Activated CD4-positive, alpha-beta memory T cell treated with anti-CD3 and anti-CD28 coated beads for 36 hours (primary cell): ENCODE results near the gene LDLR. TPM values are rescaled to one million over a fixed set of nuclear protein-coding genes. Genes with fewer than 3 reads are reported as not detected.
"Not testable (repeated sequence)": the region's sequence is repeated elsewhere in the genome, so short reads cannot be mapped to it uniquely, and the experiment has no call there.

Experiments
- CTCF ChIA-PET: fragments of 350-600 bp; sonication (Branson Sonifier 250); formaldehyde crosslinking; loops from one replicate; lab custom pipeline; 2021; ENCODE audit warnings: antibody characterized with exemption, inconsistent platforms; lab: Charles Lee
- POLR2A ChIA-PET: fragments of 350-600 bp; sonication (Branson Sonifier 250); formaldehyde crosslinking; loops from one replicate; lab custom pipeline; 2021; ENCODE audit warnings: antibody characterized with exemption; lab: Charles Lee
- DNase-seq: peaks from one replicate; pipeline ENCODE4 v3.0.0-alpha.2; 2020
- H3K27ac Mint-ChIP-seq: one replicate; pipeline ENCODE4 v1.8.0; 2021; ENCODE audit warnings: mixed read lengths
- H3K27me3 Mint-ChIP-seq: one replicate; pipeline ENCODE4 v1.8.0; 2021; ENCODE audit warnings: mixed read lengths
- H3K36me3 Mint-ChIP-seq: one replicate; pipeline ENCODE4 v1.8.0; 2021; ENCODE audit warnings: mixed read lengths
- H3K4me1 Mint-ChIP-seq: one replicate; pipeline ENCODE4 v1.8.0; 2021; ENCODE audit warnings: low read depth, mixed read lengths
- H3K4me3 Mint-ChIP-seq: one replicate; pipeline ENCODE4 v1.8.0; 2021; ENCODE audit warnings: mild to moderate bottlenecking, mixed read lengths
- H3K9me3 Mint-ChIP-seq: one replicate; pipeline ENCODE4 v1.8.0; 2021; ENCODE audit warnings: mixed read lengths
- intact Hi-C: fragments of 100-400 bp; cut with micrococcal nuclease; formaldehyde crosslinking; loops from one replicate; pipeline ENCODE4 v1.15.1; 2023
- total RNA-seq, 2 experiments: library from RNA; stranded (reverse); gene quantifications; one replicate each; pipeline ENCODE4 v1.2.3, GENCODE V29; 2021

LDLR gene
- total RNA-seq, 2 experiments from 2014 or later: 71.3 to 81.6 TPM

DNA sequence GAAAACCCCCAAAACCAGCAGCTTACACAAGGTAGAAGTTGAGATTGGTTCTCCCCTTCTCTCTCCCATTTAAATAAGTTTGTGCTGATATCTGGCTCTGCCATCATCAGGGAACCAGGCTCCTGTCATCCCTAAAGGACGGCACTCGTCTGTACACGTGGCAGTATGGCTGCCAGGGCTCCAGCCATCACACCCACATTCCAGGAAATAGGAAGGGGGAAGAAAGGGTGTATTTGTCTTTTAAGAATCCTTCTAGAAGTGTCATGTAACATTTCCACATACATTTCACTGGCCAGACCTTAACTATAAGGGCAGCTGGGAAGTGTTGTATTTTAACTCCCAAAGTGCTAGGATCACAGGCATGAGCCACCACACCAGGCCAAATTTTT is 56.3 kb downstream of the LDLR start:
- no peak for DNase-seq
- CTCF ChIA-PET: no interaction called here
- no peak overlapping the region for H3K27ac Mint-ChIP-seq
- no peak overlapping the region for H3K4me3 Mint-ChIP-seq
- H3K4me1 Mint-ChIP-seq: no peaks in the 10 kb centered on the region
- H3K9me3 Mint-ChIP-seq: peaks cover 5% of the 10 kb centered on the region
- intact Hi-C loops: no loop called here
- H3K27me3 Mint-ChIP-seq: no peaks in the 10 kb centered on the region
- POLR2A ChIA-PET: no interaction called here
- peaks cover 22% of the 10 kb centered on the region for H3K36me3 Mint-ChIP-seq

DNA sequence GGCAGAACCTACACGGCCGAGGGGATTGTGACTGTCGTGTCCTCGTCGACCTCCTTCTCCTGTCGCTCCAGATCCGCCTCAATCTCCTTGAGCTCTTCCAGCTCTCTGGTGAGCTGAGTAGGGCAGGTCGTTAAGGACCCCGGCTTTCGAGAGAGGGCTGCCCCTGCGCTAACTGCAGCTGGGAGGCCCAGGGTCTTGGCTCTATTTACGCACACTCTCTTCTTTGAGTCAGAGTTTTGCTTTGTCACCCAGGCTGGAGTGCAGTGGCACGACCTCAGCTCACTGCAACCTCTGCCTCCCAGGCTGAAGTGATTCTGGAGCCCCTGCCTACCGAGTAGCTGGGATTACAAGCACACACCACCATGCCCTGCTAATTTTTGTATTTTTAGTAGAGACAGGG is 58.7 kb downstream of the LDLR start:
- POLR2A ChIA-PET: no interaction called here
- peaks cover 29% of the 10 kb centered on the region for H3K36me3 Mint-ChIP-seq

DNA sequence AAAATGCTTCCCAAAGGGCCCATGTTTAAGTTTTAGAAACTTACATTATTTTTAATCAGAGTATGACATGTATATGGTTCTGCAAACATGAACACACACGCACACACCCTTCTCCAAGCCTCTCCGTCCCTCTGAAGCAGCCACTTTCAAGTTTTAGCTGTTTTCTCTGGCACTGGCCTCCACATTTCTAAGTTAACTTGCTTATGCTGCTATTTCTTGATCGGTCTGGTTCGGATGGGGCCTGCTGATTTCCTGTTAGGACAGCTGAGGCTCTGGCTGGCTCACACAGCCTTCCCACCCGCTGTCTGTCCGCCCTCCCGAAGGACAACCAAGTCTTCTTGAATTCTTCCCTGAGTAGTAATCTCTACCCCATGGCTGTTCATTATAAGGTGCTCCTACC is 61.9 kb downstream of the LDLR start:
- Mint-ChIP-seq H3K27ac (no peak overlapping the region), H3K27me3 (no peaks in the 10 kb centered on the region), H3K4me1 (peaks cover 9% of the 10 kb centered on the region), H3K36me3 (peaks cover 26% of the 10 kb centered on the region), H3K9me3 (no peaks in the 10 kb centered on the region), H3K4me3 (no peak overlapping the region)
- POLR2A ChIA-PET: no interaction called here
- DNase-seq: no peak
- CTCF ChIA-PET: interaction anchor here (2.2 kb wide), 1 partner anchor 25 kb away, joined by 5 read pairs; no protein-coding TSS in a partner anchor
- intact Hi-C loops: no loop called here

More for the DNA sequence above, 58.7 kb downstream of the LDLR start:
- intact Hi-C loops: no loop called here
- Mint-ChIP-seq H3K27ac (no peak overlapping the region), H3K9me3 (peaks cover 5% of the 10 kb centered on the region), H3K4me3 (no peak overlapping the region), H3K4me1 (no peaks in the 10 kb centered on the region), H3K27me3 (no peaks in the 10 kb centered on the region)
- no peak for DNase-seq
- CTCF ChIA-PET: no interaction called here

DNA sequence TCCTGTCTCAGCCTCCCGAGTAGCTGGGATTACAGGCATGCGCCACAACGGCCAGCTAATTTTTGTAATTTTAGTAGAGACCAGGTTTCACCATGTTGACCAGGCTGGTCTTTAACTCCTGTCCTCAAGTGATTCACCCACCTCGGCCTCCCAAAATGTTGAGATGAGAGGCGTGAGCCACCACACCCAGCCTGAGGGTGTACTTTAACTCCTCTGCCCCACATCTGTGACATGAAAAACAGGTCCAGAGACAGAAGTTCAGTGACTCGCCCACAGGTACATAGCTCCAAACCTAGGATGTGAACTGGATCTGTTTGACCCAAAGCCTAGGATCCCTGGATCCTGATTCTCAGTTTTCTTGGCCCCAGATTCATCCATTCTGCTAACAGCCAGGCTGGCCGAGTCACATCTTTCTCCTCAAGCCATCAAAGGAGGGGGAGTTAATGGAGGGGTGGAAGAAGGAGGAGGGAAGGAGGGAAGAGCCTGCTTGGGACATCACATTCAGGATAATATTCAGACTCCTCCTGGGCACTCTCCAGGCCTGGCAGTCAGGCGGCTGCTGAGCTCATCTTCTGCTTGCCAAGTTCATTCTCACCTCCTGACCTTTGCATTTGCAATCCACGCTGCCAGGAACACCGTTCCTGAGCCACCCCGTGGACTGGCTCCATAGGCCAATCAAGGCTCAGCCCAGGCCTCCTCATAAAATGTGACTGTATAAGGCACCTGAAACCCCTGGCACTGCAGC is 63.2 kb downstream of the LDLR start:
- H3K9me3 Mint-ChIP-seq: no peaks in the 10 kb centered on the region
- POLR2A ChIA-PET: no interaction called here
- no peak overlapping the region for H3K27ac Mint-ChIP-seq
- peaks cover 22% of the 10 kb centered on the region for H3K36me3 Mint-ChIP-seq
- no peaks in the 10 kb centered on the region for H3K27me3 Mint-ChIP-seq
- H3K4me1 Mint-ChIP-seq: peaks cover 11% of the 10 kb centered on the region
- CTCF ChIA-PET: interaction anchor here (0.8 to 2.2 kb wide), 2 partner anchors 15 to 27 kb away, joined by 3 to 5 read pairs; no protein-coding TSS in a partner anchor
- intact Hi-C loops: no loop called here
- no peak for DNase-seq
- no peak overlapping the region for H3K4me3 Mint-ChIP-seq

DNA sequence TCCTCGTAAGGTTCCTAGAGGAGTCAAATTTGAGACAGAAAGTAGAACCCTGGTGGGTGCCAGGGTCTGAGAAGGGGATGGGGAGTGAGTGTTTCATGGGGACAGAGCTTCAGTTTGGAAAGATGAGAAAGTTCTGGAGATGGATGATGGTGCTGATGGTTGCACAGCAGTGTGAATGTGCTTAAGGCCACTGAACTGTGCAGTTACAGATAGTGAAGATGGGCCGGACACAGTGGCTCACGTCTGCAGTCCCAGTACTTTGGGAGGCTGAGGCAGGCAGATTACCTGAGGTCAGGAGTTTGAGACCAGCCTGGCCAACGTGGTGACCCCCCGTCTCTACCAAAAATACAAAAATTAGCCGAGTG is 65.4 kb downstream of the LDLR start:
- no peaks in the 10 kb centered on the region for H3K27me3 Mint-ChIP-seq
- ChIA-PET POLR2A (interaction anchor here (0.5 to 0.9 kb wide), 3 partner anchors 199 to 1479 kb away, joined by 3 to 4 read pairs (median 4); no protein-coding TSS in a partner anchor), CTCF (interaction anchor here (0.6 to 2.0 kb wide), 4 partner anchors 17 to 1480 kb away, joined by 3 to 5 read pairs (median 4); no protein-coding TSS in a partner anchor)
- intact Hi-C loops: loop anchor here (1.0 to 5.0 kb wide), 3 partner anchors 16 to 62 kb away; partner anchors contain the start of gene KANK2
- H3K4me1 Mint-ChIP-seq: peaks cover 11% of the 10 kb centered on the region
- no peaks in the 10 kb centered on the region for H3K9me3 Mint-ChIP-seq
- H3K27ac Mint-ChIP-seq: peak overlapping the region; percentile 24
- peaks cover 14% of the 10 kb centered on the region for H3K36me3 Mint-ChIP-seq
- DNase-seq: no peak
- peak overlapping the region; percentile 81 for H3K4me3 Mint-ChIP-seq

DNA sequence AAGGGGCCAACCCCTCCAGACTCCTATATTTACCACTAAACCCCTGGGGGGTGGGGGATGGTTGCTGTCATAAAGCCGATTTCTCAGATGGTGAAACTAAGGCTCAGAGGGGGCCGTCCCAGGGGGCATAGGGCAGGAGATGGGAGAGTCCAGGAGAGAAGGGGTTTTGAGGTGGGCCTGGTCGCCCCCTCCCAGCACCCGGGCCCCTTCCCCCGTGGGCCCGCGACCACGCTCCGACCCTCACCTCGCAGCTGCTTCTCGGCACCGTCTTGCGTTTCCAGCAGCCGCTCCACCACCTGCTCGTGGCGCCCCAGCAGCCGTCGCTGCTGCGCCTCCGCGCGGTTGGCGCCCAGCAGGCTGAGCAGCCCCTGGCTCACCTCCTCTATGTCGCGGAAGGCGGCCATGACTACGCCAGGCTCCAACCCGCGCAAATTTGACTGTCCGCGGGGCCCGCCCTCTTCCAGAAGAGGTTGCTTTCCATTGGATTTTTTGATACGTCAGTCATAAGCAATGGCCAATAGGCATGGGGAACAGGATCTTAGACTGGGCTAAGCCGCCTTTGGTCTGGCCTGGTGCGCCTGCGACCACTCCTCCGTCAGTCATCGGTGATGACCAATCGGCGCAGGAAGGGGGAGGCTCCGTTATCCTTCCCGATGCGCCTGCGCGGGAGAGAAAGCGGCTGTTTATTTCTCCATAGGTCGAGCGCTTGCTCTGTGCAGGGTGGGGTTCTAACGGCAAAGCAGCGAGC is 66.3 kb downstream of the LDLR start, which contains the start of gene SPC24:
Gene SPC24 (minus strand): TSS at position 410 of the 748 bp plus-strand sequence. CDS start 6 bp downstream, at position 404.
- ChIA-PET POLR2A (interaction anchor here (0.5 to 1.4 kb wide), 6 partner anchors 9 to 1478 kb away, joined by 3 to 5 read pairs (median 3); no protein-coding TSS in a partner anchor), CTCF (interaction anchor here (0.7 to 2.0 kb wide), 2 partner anchors 18 to 327 kb away, joined by 3 to 5 read pairs; no protein-coding TSS in a partner anchor)
- Mint-ChIP-seq H3K4me3 (peak within 1 kb of the TSS; percentile 81), H3K27ac (peak within 1 kb of the TSS; percentile 79), H3K4me1 (peaks cover 11% of the 10 kb centered on the region), H3K36me3 (peaks cover 14% of the 10 kb centered on the region), H3K27me3 (no peaks in the 10 kb centered on the region), H3K9me3 (peaks cover 4% of the 10 kb centered on the region)
- DNase-seq: peak; percentile 96
- intact Hi-C loops: loop anchor here (1.0 to 5.0 kb wide), 3 partner anchors 17 to 63 kb away; partner anchors contain the start of gene KANK2

DNA sequence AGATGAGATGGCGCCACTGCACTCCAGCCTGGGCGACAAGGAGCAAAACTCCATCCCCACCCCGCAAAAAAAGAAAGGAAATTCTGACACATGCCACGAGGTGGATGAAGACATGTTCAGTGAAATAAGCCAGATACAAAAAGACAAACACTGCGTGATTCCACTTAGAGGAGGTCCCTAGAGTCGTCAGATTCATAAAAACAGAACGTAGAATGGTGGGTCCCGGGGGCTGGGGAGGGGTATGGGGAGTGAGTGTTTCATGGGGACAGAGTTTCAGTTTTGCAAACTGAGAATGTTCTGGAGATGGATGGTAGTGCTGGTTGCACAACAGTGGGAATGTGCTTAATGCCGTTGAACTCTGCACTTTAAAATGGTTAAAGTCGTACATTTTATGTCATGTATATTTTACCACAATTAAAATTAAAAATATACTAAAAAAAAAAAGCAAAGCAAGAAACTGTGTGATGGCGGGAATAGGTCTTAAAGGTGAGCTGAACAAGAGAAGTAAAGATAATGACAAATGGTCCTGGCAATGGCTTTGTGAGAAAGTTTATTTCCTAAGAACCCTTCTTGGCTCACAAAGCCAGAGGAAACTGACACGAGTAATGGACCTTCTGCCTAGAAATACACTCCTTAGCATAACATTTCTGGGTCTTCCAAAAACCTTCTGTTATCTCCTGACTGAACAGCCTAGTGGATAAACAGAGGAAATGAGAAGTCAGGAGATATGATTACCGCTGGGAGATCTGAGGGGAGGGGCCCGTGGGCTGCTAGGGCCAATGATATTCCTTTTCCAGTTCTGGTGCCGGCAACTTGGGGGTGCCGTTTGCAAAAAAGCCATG is 70.6 kb downstream of the LDLR start:
- POLR2A ChIA-PET: interaction anchor here (0.6 kb wide), 1 partner anchor 11 kb away, joined by 3 read pairs; no protein-coding TSS in a partner anchor
- Mint-ChIP-seq H3K27me3 (no peaks in the 10 kb centered on the region), H3K4me3 (no peak overlapping the region), H3K4me1 (peaks cover 2% of the 10 kb centered on the region), H3K36me3 (peaks cover under 1% of the 10 kb centered on the region), H3K27ac (no peak overlapping the region), H3K9me3 (peaks cover 4% of the 10 kb centered on the region)
- intact Hi-C loops: loop anchor here (5.0 kb wide), 2 partner anchors 37 to 68 kb away; partner anchors contain the start of gene KANK2
- CTCF ChIA-PET: interaction anchor here (1.3 kb wide), 1 partner anchor 83 kb away, joined by 4 read pairs; no protein-coding TSS in a partner anchor
- no peak for DNase-seq

DNA sequence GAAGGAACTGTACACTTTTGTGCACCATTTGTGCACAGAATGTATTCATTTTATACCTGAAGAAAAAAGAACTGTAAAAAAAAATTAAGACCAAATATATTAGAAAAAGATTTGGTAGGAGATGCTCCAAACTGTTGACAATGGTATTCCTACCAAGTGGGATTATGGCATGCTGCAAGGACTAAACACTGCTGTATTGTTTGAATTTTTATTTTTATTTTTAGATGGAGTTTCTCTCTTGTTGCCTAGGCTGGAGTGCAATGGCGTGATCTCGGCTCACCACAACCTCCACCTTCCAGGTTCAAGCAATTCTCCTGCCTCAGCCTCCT is 71.1 kb downstream of the LDLR start:
- ChIA-PET CTCF (interaction anchor here (1.3 kb wide), 1 partner anchor 83 kb away, joined by 4 read pairs; no protein-coding TSS in a partner anchor), POLR2A (interaction anchor here (0.6 kb wide), 1 partner anchor 12 kb away, joined by 3 read pairs; no protein-coding TSS in a partner anchor)
- DNase-seq, H3K27ac Mint-ChIP-seq, H3K27me3 Mint-ChIP-seq, H3K4me1 Mint-ChIP-seq, H3K4me3 Mint-ChIP-seq, H3K9me3 Mint-ChIP-seq, H3K36me3 Mint-ChIP-seq, intact Hi-C loops: not testable (repeated sequence)

DNA sequence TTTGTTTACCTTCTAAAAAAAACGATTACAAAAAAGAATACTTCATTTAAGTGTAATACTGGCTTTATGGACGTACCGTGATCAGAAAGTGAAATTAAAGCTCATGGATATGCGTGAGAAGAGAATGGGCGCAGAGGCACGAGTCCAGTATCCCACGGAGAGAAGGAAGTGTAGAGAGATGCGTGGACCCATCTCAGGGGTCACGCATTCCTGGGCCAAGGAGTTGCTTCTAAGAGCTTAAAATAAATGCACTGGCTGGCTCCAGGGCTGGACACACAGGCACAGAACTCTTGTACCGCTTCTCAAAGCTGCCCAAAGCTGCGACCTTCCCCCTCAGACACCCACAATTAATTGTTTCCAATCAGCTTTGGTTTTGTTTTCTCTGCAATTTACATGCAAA is 75.0 kb downstream of the LDLR start:
- Mint-ChIP-seq H3K4me3 (no peak overlapping the region), H3K4me1 (no peaks in the 10 kb centered on the region), H3K9me3 (peaks cover 4% of the 10 kb centered on the region), H3K36me3 (no peaks in the 10 kb centered on the region), H3K27ac (no peak overlapping the region), H3K27me3 (no peaks in the 10 kb centered on the region)
- POLR2A ChIA-PET: no interaction called here
- intact Hi-C loops: no loop called here
- no peak for DNase-seq
- CTCF ChIA-PET: interaction anchor here (1.0 kb wide), 1 partner anchor 38 kb away, joined by 3 read pairs; no protein-coding TSS in a partner anchor

DNA sequence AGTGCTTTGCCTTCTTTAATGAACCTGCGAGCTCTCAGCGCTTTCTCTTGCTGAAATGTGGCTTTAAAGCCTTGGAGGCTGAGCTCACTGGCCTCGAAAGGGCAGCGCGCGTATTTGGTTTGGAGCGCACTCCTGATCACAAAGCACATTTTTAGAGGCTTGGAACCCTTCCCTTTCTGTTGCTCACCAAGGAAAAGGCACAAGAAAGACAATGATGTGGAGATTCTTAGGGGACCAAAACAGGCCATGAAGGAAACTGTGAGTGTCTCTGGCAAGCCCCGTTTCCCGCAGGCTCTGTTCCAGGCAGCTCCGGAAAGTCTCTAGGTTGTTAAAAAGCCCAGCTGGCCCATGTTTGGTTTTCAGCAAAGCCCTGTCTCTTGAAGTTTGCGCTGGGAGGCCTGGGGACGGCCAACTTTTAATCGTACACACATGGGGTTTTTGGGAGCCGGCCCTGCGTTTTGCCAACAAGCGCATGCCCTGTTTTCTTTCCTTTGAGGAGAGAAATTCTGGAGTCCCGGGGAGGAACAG is 75.7 kb downstream of the LDLR start:
- no peak for DNase-seq
- peaks cover 3% of the 10 kb centered on the region for H3K9me3 Mint-ChIP-seq
- no peak overlapping the region for H3K27ac Mint-ChIP-seq
- no peaks in the 10 kb centered on the region for H3K27me3 Mint-ChIP-seq
- no peaks in the 10 kb centered on the region for H3K36me3 Mint-ChIP-seq
- ChIA-PET POLR2A (no interaction called here), CTCF (interaction anchor here (1.0 kb wide), 1 partner anchor 38 kb away, joined by 3 read pairs; no protein-coding TSS in a partner anchor)
- no peak overlapping the region for H3K4me3 Mint-ChIP-seq
- intact Hi-C loops: no loop called here
- H3K4me1 Mint-ChIP-seq: no peaks in the 10 kb centered on the region

DNA sequence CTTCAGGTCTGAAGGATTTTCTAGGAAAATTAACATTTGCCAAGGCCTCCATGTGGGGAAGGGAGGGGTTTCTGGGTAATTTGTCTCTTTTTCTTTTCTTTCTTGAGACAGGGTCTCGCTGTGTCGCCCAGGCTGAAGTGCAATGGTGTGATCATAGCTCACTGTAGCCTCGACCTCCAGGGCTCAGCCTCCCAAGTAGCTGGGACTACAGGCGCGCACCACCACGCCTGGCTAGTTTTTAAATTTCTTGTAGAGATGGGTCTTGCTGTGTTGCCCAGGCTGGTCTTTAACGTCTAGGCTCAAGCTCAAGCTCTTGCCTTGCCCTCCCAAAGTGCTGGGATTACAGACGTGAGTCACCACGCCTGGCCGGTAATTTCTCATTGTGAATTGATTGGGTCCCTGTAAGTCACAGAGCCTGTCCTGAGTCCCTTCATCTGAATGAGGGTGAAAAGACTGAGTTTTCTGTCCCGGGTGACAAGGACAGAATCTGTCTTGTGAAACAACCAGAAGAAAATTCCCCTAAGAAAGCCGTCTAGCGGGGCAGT is 76.3 kb downstream of the LDLR start:
- DNase-seq: no peak
- Mint-ChIP-seq H3K4me3 (no peak overlapping the region), H3K36me3 (no peaks in the 10 kb centered on the region), H3K27me3 (no peaks in the 10 kb centered on the region), H3K27ac (no peak overlapping the region), H3K9me3 (no peaks in the 10 kb centered on the region), H3K4me1 (no peaks in the 10 kb centered on the region)
- intact Hi-C loops: no loop called here
- ChIA-PET POLR2A (no interaction called here), CTCF (no interaction called here)
